Karpas-422 (cell line): ENCODE data around the gene EEPD1. TPM values are rescaled to one million over a fixed set of nuclear protein-coding genes. Genes with fewer than 3 reads are reported as not detected.
A peak's percentile ranks its signal among the peaks of the same experiment; 100 is the strongest.

Experiments
- DNase-seq: peaks from one replicate; pipeline ENCODE4 v3.0.0-alpha.2; 2015
- H2AFZ ChIP-seq: fragments of 200-600 bp; sonication (generic); 2 replicates; pipeline ENCODE4 v1.6.1; 2014; ENCODE audit warnings: antibody characterized with exemption, low read length, mixed read lengths
- H3K27ac ChIP-seq: fragments of 200-600 bp; sonication (generic); 2 replicates; pipeline ENCODE4 v1.5.1; 2014; ENCODE audit warnings: mild to moderate bottlenecking, low read length, moderate library complexity
- H3K27me3 ChIP-seq: fragments of 200-600 bp; sonication (generic); 2 replicates; pipeline ENCODE4 v1.6.1; 2014; ENCODE audit warnings: low read length, mixed read lengths
- H3K36me3 ChIP-seq: fragments of 200-600 bp; sonication (generic); 2 replicates; pipeline ENCODE4 v1.6.1; 2014; ENCODE audit warnings: low read length, mixed read lengths; ENCODE audit not compliant: insufficient read depth
- H3K4me1 ChIP-seq: fragments of 200-600 bp; sonication (generic); 2 replicates; pipeline ENCODE4 v1.6.1; 2014; ENCODE audit warnings: mild to moderate bottlenecking, low read length, mixed read lengths
- H3K4me2 ChIP-seq: fragments of 200-600 bp; sonication (generic); 2 replicates; pipeline ENCODE4 v1.6.1; 2014; ENCODE audit warnings: low read length, low read depth, mild to moderate bottlenecking; ENCODE audit not compliant: poor library complexity, severe bottlenecking
- H3K4me3 ChIP-seq: fragments of 200-600 bp; sonication (generic); 2 replicates; pipeline ENCODE4 v1.5.1; 2014; ENCODE audit warnings: mild to moderate bottlenecking, antibody characterized with exemption, low read length, mixed read lengths
- H3K79me2 ChIP-seq: fragments of 200-600 bp; sonication (generic); 2 replicates; pipeline ENCODE4 v1.6.1; 2014; ENCODE audit warnings: mild to moderate bottlenecking, low read length, mixed read lengths
- H3K9ac ChIP-seq: fragments of 200-600 bp; sonication (generic); 2 replicates; pipeline ENCODE4 v1.6.0; 2014; ENCODE audit warnings: low read length
- H3K9me2 ChIP-seq: fragments of 200-600 bp; sonication (generic), shearing (Covaris generic); replicated peaks from 2 replicates; pipeline ENCODE4 v1.6.0; 2014; ENCODE audit warnings: mild to moderate bottlenecking, low read length, moderate library complexity; ENCODE audit not compliant: insufficient read depth
- H3K9me3 ChIP-seq: fragments of 300-700, 200-600 bp; sonication (generic); 2 replicates; pipeline ENCODE4 v1.6.1; 2014; ENCODE audit warnings: low read length, mixed read lengths
- H4K20me1 ChIP-seq: fragments of 200-600 bp; sonication (generic); 2 replicates; pipeline ENCODE4 v1.6.1; 2014; ENCODE audit warnings: mild to moderate bottlenecking, antibody characterized with exemption, low read length, low read depth; ENCODE audit not compliant: insufficient read depth
- total RNA-seq: library from RNA; depleted of rRNA; stranded (reverse); fragments of >200 nt; shearing (Covaris generic); gene quantifications from 2 replicates; pipeline ENCODE4 v1.2.3, GENCODE V29; 2014; ENCODE audit warnings: low replicate concordance

Gene EEPD1
- total RNA-seq, 1 experiment from 2014 or later: 28.8 TPM

GRCh38 chr7:36308031-36308430 is 155.0 kb downstream of the EEPD1 start:
- H3K27me3 ChIP-seq: no peaks in the 10 kb centered on the region
- H4K20me1 ChIP-seq: no peaks in the 10 kb centered on the region
- H3K9ac ChIP-seq: no peak overlapping the region

GRCh38 chr7:36309301-36309700 is 156.2 kb downstream of the EEPD1 start:
- no peak overlapping the region for H2AFZ ChIP-seq
- H3K27ac ChIP-seq: no peak overlapping the region
- no peak for DNase-seq
- H3K4me2 ChIP-seq: no peak overlapping the region
- H3K36me3 ChIP-seq: no peaks in the 10 kb centered on the region
- no peaks in the 10 kb centered on the region for H3K9me2 ChIP-seq
- H3K27me3 ChIP-seq: no peaks in the 10 kb centered on the region
- H3K9ac ChIP-seq: no peak overlapping the region
- no peaks in the 10 kb centered on the region for H3K9me3 ChIP-seq
- H3K79me2 ChIP-seq: no peaks in the 10 kb centered on the region
- no peaks in the 10 kb centered on the region for H3K4me1 ChIP-seq
- H3K4me3 ChIP-seq: no peak overlapping the region
- H4K20me1 ChIP-seq: no peaks in the 10 kb centered on the region

More at GRCh38 chr7:36308031-36308430, 155.0 kb downstream of the EEPD1 start:
- Histone ChIP-seq H3K4me1 (no peaks in the 10 kb centered on the region), H2AFZ (no peak overlapping the region), H3K9me2 (no peaks in the 10 kb centered on the region), H3K9me3 (no peaks in the 10 kb centered on the region), H3K79me2 (no peaks in the 10 kb centered on the region), H3K4me3 (no peak overlapping the region), H3K36me3 (no peaks in the 10 kb centered on the region), H3K27ac (no peak overlapping the region), H3K4me2 (no peak overlapping the region)
- no peak for DNase-seq

- no peaks in the 10 kb centered on the region for H3K4me1 ChIP-seq
- H3K9ac ChIP-seq: no peak overlapping the region
- DNase-seq: no peak
- H4K20me1 ChIP-seq: no peaks in the 10 kb centered on the region
- no peak overlapping the region for H3K4me3 ChIP-seq
- no peaks in the 10 kb centered on the region for H3K79me2 ChIP-seq
- H3K4me2 ChIP-seq: no peak overlapping the region
- no peak overlapping the region for H3K27ac ChIP-seq
- no peaks in the 10 kb centered on the region for H3K9me3 ChIP-seq
- H3K27me3 ChIP-seq: no peaks in the 10 kb centered on the region
- H2AFZ ChIP-seq: no peak overlapping the region
- no peaks in the 10 kb centered on the region for H3K9me2 ChIP-seq
- no peaks in the 10 kb centered on the region for H3K36me3 ChIP-seq
Observed at GRCh38 chr7:36309716-36310115, 156.7 kb downstream of the EEPD1 start.

GRCh38 chr7:36310897-36311296 is 157.8 kb downstream of the EEPD1 start:
- Histone ChIP-seq H3K27me3 (no peaks in the 10 kb centered on the region), H2AFZ (no peak overlapping the region), H3K36me3 (no peaks in the 10 kb centered on the region), H3K9me2 (no peaks in the 10 kb centered on the region), H3K4me2 (no peak overlapping the region), H3K9me3 (no peaks in the 10 kb centered on the region), H3K4me3 (no peak overlapping the region), H3K4me1 (peaks cover 5% of the 10 kb centered on the region; the same call in 1 of the 2 replicates), H3K9ac (no peak overlapping the region), H4K20me1 (no peaks in the 10 kb centered on the region), H3K79me2 (no peaks in the 10 kb centered on the region), H3K27ac (no peak overlapping the region)
- DNase-seq: no peak

GRCh38 chr7:36311539-36311938 is 158.5 kb downstream of the EEPD1 start:
- no peaks in the 10 kb centered on the region for H3K9me2 ChIP-seq
- H3K36me3 ChIP-seq: no peaks in the 10 kb centered on the region
- no peaks in the 10 kb centered on the region for H4K20me1 ChIP-seq
- H3K9ac ChIP-seq: no peak overlapping the region
- H3K27ac ChIP-seq: no peak overlapping the region
- H3K27me3 ChIP-seq: no peaks in the 10 kb centered on the region
- H3K79me2 ChIP-seq: no peaks in the 10 kb centered on the region
- H3K4me2 ChIP-seq: no peak overlapping the region
- no peaks in the 10 kb centered on the region for H3K9me3 ChIP-seq
- no peak for DNase-seq
- peaks cover 5% of the 10 kb centered on the region; the same call in 1 of the 2 replicates for H3K4me1 ChIP-seq
- no peak overlapping the region for H3K4me3 ChIP-seq
- H2AFZ ChIP-seq: no peak overlapping the region

GRCh38 chr7:36312064-36312914 is 159.2 kb downstream of the EEPD1 start:
- Histone ChIP-seq H3K36me3 (no peaks in the 10 kb centered on the region), H3K27ac (no peak overlapping the region), H3K9me3 (no peaks in the 10 kb centered on the region), H3K4me2 (peak overlapping the region; percentile 5), H3K27me3 (no peaks in the 10 kb centered on the region), H3K79me2 (no peaks in the 10 kb centered on the region), H2AFZ (no peak overlapping the region), H3K4me1 (peaks cover 5% of the 10 kb centered on the region; the same call in 1 of the 2 replicates), H3K9me2 (no peaks in the 10 kb centered on the region), H3K4me3 (no peak overlapping the region), H3K9ac (no peak overlapping the region), H4K20me1 (no peaks in the 10 kb centered on the region)
- DNase-seq: peak; percentile 78

- Histone ChIP-seq H3K36me3 (no peaks in the 10 kb centered on the region), H3K9me3 (no peaks in the 10 kb centered on the region), H3K27me3 (no peaks in the 10 kb centered on the region), H3K9me2 (no peaks in the 10 kb centered on the region), H3K4me3 (no peak overlapping the region), H2AFZ (no peak overlapping the region), H3K27ac (no peak overlapping the region), H3K4me1 (peaks cover 5% of the 10 kb centered on the region; the same call in 1 of the 2 replicates), H3K9ac (no peak overlapping the region), H3K4me2 (no peak overlapping the region), H3K79me2 (no peaks in the 10 kb centered on the region), H4K20me1 (no peaks in the 10 kb centered on the region)
- DNase-seq: no peak
Observed at GRCh38 chr7:36312915-36313334, 159.9 kb downstream of the EEPD1 start.

GRCh38 chr7:36313607-36314006 is 160.6 kb downstream of the EEPD1 start:
- no peak overlapping the region for H3K9ac ChIP-seq
- no peaks in the 10 kb centered on the region for H3K36me3 ChIP-seq
- peaks cover 5% of the 10 kb centered on the region; the same call in 1 of the 2 replicates for H3K4me1 ChIP-seq
- H3K27ac ChIP-seq: no peak overlapping the region
- H3K4me2 ChIP-seq: no peak overlapping the region
- no peaks in the 10 kb centered on the region for H3K79me2 ChIP-seq
- no peaks in the 10 kb centered on the region for H3K9me2 ChIP-seq
- H3K9me3 ChIP-seq: no peaks in the 10 kb centered on the region
- no peak for DNase-seq
- no peak overlapping the region for H2AFZ ChIP-seq
- no peaks in the 10 kb centered on the region for H4K20me1 ChIP-seq
- no peak overlapping the region for H3K4me3 ChIP-seq
- H3K27me3 ChIP-seq: no peaks in the 10 kb centered on the region
